ENCODE data around the gene PPARG. TPM values are rescaled to one million over a fixed set of nuclear protein-coding genes. Genes with fewer than 3 reads are reported as not detected.

Gene PPARG
- total and polyA plus RNA-seq, 2 donors (not counting 3 experiments of a cell fraction or from before 2014, with no cell fraction given) = 0.15 to 1.3 TPM

GRCh38 chr3:12464181-12464580 lies 175.3 kb downstream of the PPARG start:
- Histone ChIP-seq H3K4me3 (replicated peaks in 1 of 3; ENCODE audit: insufficient read depth in 1 of 3, low read depth in 1 of 3, low read length in 3 of 3) (no peak overlapping the region), H3K27me3 (ENCODE audit: control insufficient read depth in 2 of 2, insufficient read depth in 2 of 2, low read length in 2 of 2) (no peaks in the 10 kb centered on the region), H4K20me1 (replicated peaks; ENCODE audit: control insufficient read depth, extremely low read depth, insufficient read depth, low read length) (no peaks in the 10 kb centered on the region), H3K9me3 (replicated peaks; ENCODE audit: control insufficient read depth, insufficient read depth, low read length) (no peaks in the 10 kb centered on the region), H3K79me2 (ENCODE audit: control insufficient read depth, insufficient read depth, low read length) (no peaks in the 10 kb centered on the region), H3K36me3 (ENCODE audit: control insufficient read depth in 2 of 2, extremely low read depth in 1 of 2, insufficient read depth in 2 of 2, low read length in 2 of 2) (no peaks in the 10 kb centered on the region), H3K9me1 (replicated peaks; ENCODE audit: control insufficient read depth, extremely low read depth, insufficient read depth, low read length) (no peaks in the 10 kb centered on the region), H2AFZ (ENCODE audit: low read depth, low read length) (no peak overlapping the region), H3K4me2 (ENCODE audit: insufficient read depth, low read length) (no peak overlapping the region), H3K27ac (ENCODE audit: insufficient read depth, low read depth, low read length) (no peak overlapping the region), H3K4me1 (ENCODE audit: control insufficient read depth, extremely low read depth, insufficient read depth, low read length) (peaks cover 14% of the 10 kb centered on the region), H3K9ac (replicated peaks; ENCODE audit: extremely low read depth, insufficient read depth, low read length) (no peak overlapping the region)
- no TSS peak for BruUV-seq (replicated peaks)
- TF ChIP-seq MYC (IDR thresholded peaks at IDR 0.05; ENCODE audit: low read depth, low read length) (no peak), FOS (IDR thresholded peaks at IDR 0.05; ENCODE audit: borderline replicate concordance, insufficient read depth, low read length) (no peak), JUN (IDR thresholded peaks at IDR 0.05; ENCODE audit: borderline replicate concordance, insufficient read depth, insufficient read length, low read depth) (no peak), MAX (IDR thresholded peaks at IDR 0.05; ENCODE audit: insufficient read depth, insufficient read length) (no peak), EZH2 (IDR thresholded peaks at IDR 0.05; ENCODE audit: borderline replicate concordance, low read depth, low read length, severe bottlenecking) (no peak), POLR2AphosphoS5 (IDR thresholded peaks at IDR 0.05; ENCODE audit: insufficient read depth, low read depth, low read length) (no peak)
- ChIA-PET POLR2A (no interaction called here), CTCF (no interaction called here)
- FAIRE-seq (no peak), DNase-seq (ENCODE audit: low read depth, low spot score) (no peak)
- dilution Hi-C loops (cut with MboI; ENCODE audit: extremely low pct_ligation_motif_present, low sequenced_read_pairs) = loop anchor here (10.0 kb wide), 1 partner anchor 319 kb away; no protein-coding TSS in a partner anchor
- intact Hi-C loops (cut with micrococcal nuclease) = loop anchor here (5.0 kb wide), 1 partner anchor 57 kb away; no protein-coding TSS in a partner anchor

GRCh38 chr3:12465151-12465835 lies 176.4 kb downstream of the PPARG start:
- no peak overlapping the region for H3K4me3 ChIP-seq (replicated peaks in 1 of 3; ENCODE audit: insufficient read depth in 1 of 3, low read depth in 1 of 3, low read length in 3 of 3)
- no peak overlapping the region for H3K27ac ChIP-seq (ENCODE audit: insufficient read depth, low read depth, low read length)
- POLR2A ChIA-PET = no interaction called here
- no peak for TF ChIP-seq JUN (IDR thresholded peaks at IDR 0.05; ENCODE audit: borderline replicate concordance, insufficient read depth, insufficient read length, low read depth)
- TF ChIP-seq GATA2 (IDR thresholded peaks at IDR 0.05; ENCODE audit: insufficient read depth, insufficient read length, low read depth, low read length) = no peak
- no peak for TF ChIP-seq CTCF (IDR thresholded peaks at IDR 0.05; ENCODE audit: extremely low read depth in 1 of 2, insufficient read depth in 1 of 2, low read depth in 1 of 2, low read length in 2 of 2)
- TF ChIP-seq POLR2AphosphoS5 (IDR thresholded peaks at IDR 0.05; ENCODE audit: insufficient read depth, low read depth, low read length) = no peak
- TF ChIP-seq FOS (IDR thresholded peaks at IDR 0.05; ENCODE audit: borderline replicate concordance, insufficient read depth, low read length) = no peak
- no peak for TF ChIP-seq POLR2A (IDR thresholded peaks at IDR 0.05; ENCODE audit: low read depth, low read length)
- TF ChIP-seq MYC (IDR thresholded peaks at IDR 0.05; ENCODE audit: low read depth, low read length) = no peak
- TF ChIP-seq EZH2 (IDR thresholded peaks at IDR 0.05; ENCODE audit: borderline replicate concordance, low read depth, low read length, severe bottlenecking) = no peak
- no peak for TF ChIP-seq MAX (IDR thresholded peaks at IDR 0.05; ENCODE audit: insufficient read depth, insufficient read length)
- dilution Hi-C loops (cut with MboI; ENCODE audit: extremely low pct_ligation_motif_present, low sequenced_read_pairs) = loop anchor here (10.0 kb wide), 1 partner anchor 320 kb away; no protein-coding TSS in a partner anchor
- H2AFZ ChIP-seq (ENCODE audit: low read depth, low read length) = no peak overlapping the region
- no peak overlapping the region for H3K9ac ChIP-seq (replicated peaks; ENCODE audit: extremely low read depth, insufficient read depth, low read length)
- no peaks in the 10 kb centered on the region for H3K27me3 ChIP-seq (ENCODE audit: control insufficient read depth in 2 of 2, insufficient read depth in 2 of 2, low read length in 2 of 2)
- BruUV-seq (replicated peaks) = no TSS peak
- H4K20me1 ChIP-seq (replicated peaks; ENCODE audit: control insufficient read depth, extremely low read depth, insufficient read depth, low read length) = no peaks in the 10 kb centered on the region
- no peaks in the 10 kb centered on the region for H3K9me3 ChIP-seq (replicated peaks; ENCODE audit: control insufficient read depth, insufficient read depth, low read length)
- no peak for FAIRE-seq
- H3K36me3 ChIP-seq (ENCODE audit: control insufficient read depth in 2 of 2, extremely low read depth in 1 of 2, insufficient read depth in 2 of 2, low read length in 2 of 2) = no peaks in the 10 kb centered on the region
- no peak overlapping the region for H3K4me2 ChIP-seq (ENCODE audit: insufficient read depth, low read length)
- CTCF ChIA-PET = interaction anchor here (1.3 kb wide), 1 partner anchor 14 kb away, joined by 3 read pairs; no protein-coding TSS in a partner anchor
- H3K79me2 ChIP-seq (ENCODE audit: control insufficient read depth, insufficient read depth, low read length) = no peaks in the 10 kb centered on the region
- H3K4me1 ChIP-seq (ENCODE audit: control insufficient read depth, extremely low read depth, insufficient read depth, low read length) = peaks cover 14% of the 10 kb centered on the region
- intact Hi-C loops (cut with micrococcal nuclease) = no loop called here
- H3K9me1 ChIP-seq (replicated peaks; ENCODE audit: control insufficient read depth, extremely low read depth, insufficient read depth, low read length) = no peaks in the 10 kb centered on the region
- no peak for DNase-seq (ENCODE audit: low read depth, low spot score)

Measured in endothelial cell of umbilical vein (primary cell).